ENCODE results near the gene ACTR1B. TPM values are rescaled to one million over a fixed set of nuclear protein-coding genes. Genes with fewer than 3 reads are reported as not detected.
"Not testable (repeated sequence)": the region's sequence is repeated elsewhere in the genome, so short reads cannot be mapped to it uniquely, and the experiment has no call there.

ACTR1B gene
- total RNA-seq, 1 donor from 2014 or later: 65.5 TPM

DNA sequence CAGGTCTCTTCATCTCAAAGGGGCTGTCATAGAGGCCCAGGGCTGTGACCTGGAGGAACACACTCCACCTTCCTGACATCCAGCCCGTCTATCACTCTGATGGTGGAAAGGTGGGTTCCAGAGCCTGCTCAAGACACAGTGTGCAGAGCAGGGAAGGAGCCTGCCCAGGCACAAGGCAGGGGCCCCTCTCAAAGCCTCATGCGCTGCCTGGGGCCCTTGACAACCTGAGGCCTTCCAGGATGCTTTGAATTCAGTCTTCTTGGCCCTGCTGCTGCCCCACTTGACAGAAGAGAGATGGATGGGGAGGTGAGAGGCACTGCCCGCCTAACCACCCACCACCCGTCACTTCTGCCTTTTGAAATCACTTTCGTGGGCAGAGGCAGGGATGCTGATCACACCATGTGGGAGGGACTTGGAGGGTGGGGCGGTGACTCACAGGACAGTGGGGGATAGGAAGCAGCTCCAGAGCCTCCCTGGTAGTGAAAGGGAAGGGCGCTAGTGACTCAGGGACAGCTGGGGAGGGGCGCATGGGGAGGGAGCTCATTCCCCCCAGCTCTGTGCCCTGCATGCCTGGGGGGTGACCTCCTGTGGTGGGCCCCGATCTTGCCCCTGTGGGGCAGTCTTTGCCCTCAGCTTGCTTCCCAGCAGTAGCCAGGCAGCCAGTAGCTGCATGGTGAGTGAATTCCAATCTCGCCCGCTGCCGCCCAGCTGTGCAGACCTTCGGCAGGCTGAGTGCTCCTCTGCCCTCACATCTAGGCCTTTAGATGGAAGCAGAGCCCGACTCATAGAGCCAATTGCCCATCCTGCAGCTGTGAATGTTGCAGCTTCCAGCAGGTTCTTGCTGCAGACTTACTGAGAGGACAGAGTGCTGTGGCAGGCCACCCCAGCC is 44.7 kb downstream of the ACTR1B start:
- not testable (repeated sequence) for DNase-seq (ENCODE audit: low read depth, low spot score)

- DNase-seq (ENCODE audit: low read depth, low spot score): no peak
Observed at GRCh38 chr2:97617911-97618310, 45.9 kb downstream of the ACTR1B start.

GRCh38 chr2:97615746-97616145 is 48.1 kb downstream of the ACTR1B start:
- not testable (repeated sequence) for DNase-seq (ENCODE audit: low read depth, low spot score)

DNA sequence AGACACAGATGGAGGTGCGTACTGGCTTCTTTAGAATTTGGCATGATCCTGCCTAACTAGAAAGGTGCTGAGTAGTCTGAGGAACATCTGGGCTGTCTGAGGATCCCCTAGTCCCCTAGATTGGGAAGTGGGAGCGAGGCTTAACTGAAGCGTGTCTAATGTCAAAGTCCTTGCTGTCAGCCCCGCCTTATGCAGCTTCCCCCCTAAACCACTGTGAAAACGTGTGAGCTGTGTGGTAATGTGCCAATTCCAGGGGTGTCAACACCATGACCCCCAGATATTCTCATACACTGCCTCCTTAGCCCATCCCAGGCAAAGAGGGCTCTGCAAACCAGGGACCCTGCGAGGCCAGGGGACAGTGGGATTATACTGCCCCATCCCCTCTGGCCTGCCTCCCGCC is 51.9 kb downstream of the ACTR1B start:
- not testable (repeated sequence) for DNase-seq (ENCODE audit: low read depth, low spot score)

- DNase-seq (ENCODE audit: low read depth, low spot score): not testable (repeated sequence)
Observed at GRCh38 chr2:97608745-97609144, 55.1 kb downstream of the ACTR1B start.

Other genes starting within 250 kb of the ACTR1B start
- gene ANKRD36B, start 74.2 kb downstream of the ACTR1B start, total RNA-seq: 34.4 and 45.2 TPM in 2 replicates
- 219 and 270 TPM in 2 replicates for gene COX5B, start 18.0 kb downstream of the ACTR1B start, total RNA-seq
- 0.88 and 1.5 TPM in 2 replicates for gene C2orf92, start 5.7 kb upstream of the ACTR1B start, total RNA-seq
- not detected in 2 replicates for gene ZAP70, start 49.5 kb upstream of the ACTR1B start, total RNA-seq

All from pulmonary artery endothelial cell (primary cell).